ENCODE data around the gene CHRNA4.

The CHRNA4 gene

GRCh38 chr20:63362436-63363009 is 1.4 kb upstream of the CHRNA4 start:
- no peak for DNase-seq

- DNase-seq = no peak
These were observed 628 bp upstream of the CHRNA4 start for GRCh38 chr20:63361519-63362435.

GRCh38 chr20:63359937-63360849 is 956 bp downstream of the CHRNA4 start:
- DNase-seq = no peak

GRCh38 chr20:63359164-63359934 is 1.8 kb downstream of the CHRNA4 start:
- no peak for DNase-seq

- DNase-seq = no peak
These were observed 2.9 kb downstream of the CHRNA4 start for GRCh38 chr20:63357921-63358905.

GRCh38 chr20:63356931-63357879 is 3.9 kb downstream of the CHRNA4 start:
- no peak for DNase-seq

- DNase-seq = no peak
These were observed 4.6 kb downstream of the CHRNA4 start for GRCh38 chr20:63356511-63356910.

GRCh38 chr20:63355781-63356295 is 5.3 kb downstream of the CHRNA4 start:
- DNase-seq = no peak

GRCh38 chr20:63354636-63355350 is 6.4 kb downstream of the CHRNA4 start:
- no peak for DNase-seq

- DNase-seq = no peak
These were observed 8.3 kb downstream of the CHRNA4 start for GRCh38 chr20:63352811-63353221.

- no peak for DNase-seq
These were observed 9.1 kb downstream of the CHRNA4 start for GRCh38 chr20:63351811-63352591.

GRCh38 chr20:63351326-63351700 is 9.8 kb downstream of the CHRNA4 start:
- DNase-seq = no peak

- DNase-seq = no peak
These were observed 10.4 kb downstream of the CHRNA4 start for GRCh38 chr20:63350597-63351325.

- no peak for DNase-seq
These were observed 11.0 kb downstream of the CHRNA4 start for GRCh38 chr20:63350196-63350595.

GRCh38 chr20:63349516-63349895 is 11.6 kb downstream of the CHRNA4 start:
- no peak for DNase-seq

GRCh38 chr20:63348828-63349515 is 12.2 kb downstream of the CHRNA4 start:
- no peak for DNase-seq

Data from hematopoietic multipotent progenitor cell treated with erythropoietin and hydrocortisone succinate and interleukin-3 and kit ligand, for 8 days (in vitro differentiated cells).